Prostate gland (tissue), 2 donors: ENCODE results near the gene CLIC3. TPM values are rescaled to one million over a fixed set of nuclear protein-coding genes. Genes with fewer than 3 reads are reported as not detected.

ENCODE experiments used
- DNase-seq: peaks from one replicate; pipeline ENCODE4 v3.0.0-alpha.2; 2019; ENCODE audit warnings: low spot score
- H3K27ac ChIP-seq, 2 donors: fragments of 200-600 bp; sonication (generic); 2 replicates each; pipeline ENCODE4 v1.5.1; 2017 to 2019
- H3K27me3 ChIP-seq: fragments of 200-600 bp; sonication (generic); replicated peaks from 2 replicates; pipeline ENCODE4 v1.5.1; 2019; ENCODE audit not compliant: insufficient read depth
- H3K36me3 ChIP-seq, 2 donors: fragments of 200-600 bp; sonication (generic); 1 replicate in 1 of 2; 2 replicates in 1 of 2; pipeline versions ENCODE4 v1.5.1 to v1.8.1; 2017 to 2019
- H3K4me1 ChIP-seq: fragments of 200-600 bp; sonication (generic); replicated peaks from 2 replicates; pipeline ENCODE4 v1.5.1; 2019
- H3K4me3 ChIP-seq, 2 donors: fragments of 200-600 bp; sonication (generic); 2 replicates each; pipeline ENCODE4 v1.5.1; 2017 to 2019
- H3K9me3 ChIP-seq: fragments of 200-600 bp; sonication (generic); 2 replicates; pipeline ENCODE4 v1.5.1; 2017
- CTCF ChIP-seq, 4 experiments: fragments of 200-600 bp in 2 of 4; fragments of 450-650 bp in 2 of 4; sonication (generic) in 2 of 4; IDR thresholded peaks; 1 replicate in 3 of 4; 2 replicates in 1 of 4; pipeline ENCODE4 v1.5.1; 2016 to 2019; ENCODE audit warnings: antibody characterized with exemption in 4 of 4, mild to moderate bottlenecking in 2 of 4, moderate library complexity in 2 of 4
- POLR2A ChIP-seq: fragments of 450-650 bp; IDR thresholded peaks from one replicate; pipeline ENCODE4 v1.6.1; 2016; ENCODE audit warnings: antibody characterized with exemption, mild to moderate bottlenecking
- POLR2AphosphoS5 ChIP-seq: sonication (generic); formaldehyde crosslinking; IDR thresholded peaks from one replicate; pipeline ENCODE4 v1.6.1; 2017; ENCODE audit warnings: antibody characterized with exemption
- WGBS: methylation state at CpG from one replicate; pipeline ENCODE4 v1.1.5; 2018; 5-methylcytosine and 5-hydroxymethylcytosine counted together
- intact Hi-C: fragments of 100-400 bp; cut with DNase I; formaldehyde crosslinking; loops from one replicate; pipeline ENCODE4 v1.14.2; 2022
- total RNA-seq, 2 donors: library from RNA; depleted of rRNA; stranded (reverse); fragments of >200 nt; gene quantifications; one replicate each; pipeline ENCODE4 v1.1.0, GENCODE V29; 2016

CLIC3 gene
- total RNA-seq, 2 donors from 2014 or later, result 4.2 to 6.7 TPM

GRCh38 chr9:137016436-137016835, 20.1 kb upstream of the CLIC3 start:
- Histone ChIP-seq H3K9me3 (no peaks in the 10 kb centered on the region), H3K36me3 (no peaks in the 10 kb centered on the region), H3K27me3 (no peaks in the 10 kb centered on the region), H3K27ac (no peak overlapping the region), H3K4me1 (no peaks in the 10 kb centered on the region), H3K4me3 (no peak overlapping the region)
- 96% methylated on average over 11 of the region's 16 CpGs for WGBS
- intact Hi-C loops, result no loop called here
- DNase-seq, result no peak
- TF ChIP-seq CTCF (IDR thresholded peaks at IDR 0.05) (no peak), POLR2AphosphoS5 (no peak), POLR2A (no peak)

- no peaks in the 10 kb centered on the region for H3K36me3 ChIP-seq
- intact Hi-C loops, result no loop called here
These were observed 19.6 kb upstream of the CLIC3 start for GRCh38 chr9:137015976-137016375.

GRCh38 chr9:137015540-137015930, 19.2 kb upstream of the CLIC3 start:
- H3K4me3 ChIP-seq, result no peak overlapping the region
- H3K27me3 ChIP-seq, result no peaks in the 10 kb centered on the region
- H3K4me1 ChIP-seq, result no peaks in the 10 kb centered on the region
- H3K36me3 ChIP-seq, result no peaks in the 10 kb centered on the region
- H3K9me3 ChIP-seq, result no peaks in the 10 kb centered on the region
- intact Hi-C loops, result no loop called here
- WGBS, result 97% methylated on average over 25 of the region's 25 CpGs
- H3K27ac ChIP-seq, result no peak overlapping the region
- TF ChIP-seq CTCF (IDR thresholded peaks at IDR 0.05) (no peak), POLR2A (no peak), POLR2AphosphoS5 (no peak)
- DNase-seq, result no peak

More at GRCh38 chr9:137015976-137016375, 19.6 kb upstream of the CLIC3 start:
- WGBS, result 95% methylated on average over 21 of the region's 21 CpGs
- no peak for DNase-seq
- H3K27me3 ChIP-seq, result no peaks in the 10 kb centered on the region
- H3K4me1 ChIP-seq, result no peaks in the 10 kb centered on the region
- H3K27ac ChIP-seq, result no peak overlapping the region
- no peak overlapping the region for H3K4me3 ChIP-seq
- TF ChIP-seq CTCF (IDR thresholded peaks at IDR 0.05) (no peak), POLR2AphosphoS5 (no peak), POLR2A (no peak)
- H3K9me3 ChIP-seq, result no peaks in the 10 kb centered on the region

- intact Hi-C loops, result no loop called here
- Histone ChIP-seq H3K27ac (no peak overlapping the region), H3K36me3 (no peaks in the 10 kb centered on the region), H3K4me3 (no peak overlapping the region), H3K27me3 (no peaks in the 10 kb centered on the region), H3K9me3 (no peaks in the 10 kb centered on the region), H3K4me1 (no peaks in the 10 kb centered on the region)
- 93% methylated on average over 36 of the region's 36 CpGs for WGBS
- TF ChIP-seq CTCF (IDR thresholded peaks at IDR 0.05), result no peak
- TF ChIP-seq POLR2A, result no peak
- no peak for TF ChIP-seq POLR2AphosphoS5
- DNase-seq, result no peak
These were observed 18.6 kb upstream of the CLIC3 start for GRCh38 chr9:137014776-137015539.

- Histone ChIP-seq H3K27ac (no peak overlapping the region), H3K4me1 (no peaks in the 10 kb centered on the region), H3K36me3 (no peaks in the 10 kb centered on the region), H3K9me3 (no peaks in the 10 kb centered on the region), H3K4me3 (no peak overlapping the region), H3K27me3 (no peaks in the 10 kb centered on the region)
- TF ChIP-seq POLR2A (no peak), CTCF (IDR thresholded peaks at IDR 0.05) (no peak), POLR2AphosphoS5 (no peak)
- no peak for DNase-seq
- intact Hi-C loops, result no loop called here
- WGBS, result 93% methylated on average over 23 of the region's 23 CpGs
These were observed 17.8 kb upstream of the CLIC3 start for GRCh38 chr9:137014166-137014565.
